Neutrophil (primary cell): ENCODE results near the gene NPR2.

Source experiments
- H3K27ac ChIP-seq: fragments of 200-600 bp; sonication (generic); 2 replicates; pipeline ENCODE4 v1.5.1; 2016; ENCODE audit warnings: mild to moderate bottlenecking, moderate library complexity
- H3K27me3 ChIP-seq: fragments of 200-600 bp; sonication (generic); 2 replicates; pipeline ENCODE4 v1.6.0; 2016; ENCODE audit warnings: mild to moderate bottlenecking
- H3K36me3 ChIP-seq: fragments of 200-600 bp; sonication (generic); 2 replicates; pipeline ENCODE4 v1.5.1; 2017
- H3K4me1 ChIP-seq, 2 experiments: fragments of 200-600 bp in 1 of 2; sonication (generic) in 1 of 2; 1 replicate in 1 of 2; 2 replicates in 1 of 2; pipeline versions ENCODE4 v1.5.1 to v1.6.1; 2013 to 2016; ENCODE audit warnings: low read depth in 1 of 2, low read length in 1 of 2, mild to moderate bottlenecking in 1 of 2, moderate library complexity in 1 of 2; ENCODE audit not compliant: control insufficient read depth in 1 of 2, insufficient read depth in 1 of 2
- H3K4me3 ChIP-seq, 2 experiments: fragments of 200-600 bp in 1 of 2; sonication (generic) in 1 of 2; 1 replicate in 1 of 2; 2 replicates in 1 of 2; pipeline ENCODE4 v1.5.1; 2013 to 2016; ENCODE audit warnings: low read depth in 1 of 2, low read length in 1 of 2, mild to moderate bottlenecking in 1 of 2, moderate library complexity in 1 of 2
- H3K9me3 ChIP-seq: fragments of 200-600 bp; sonication (generic); 2 replicates; pipeline ENCODE4 v1.5.1; 2016
- CTCF ChIP-seq: fragments of 200-600 bp; sonication (generic); IDR thresholded peaks from 2 replicates; pipeline ENCODE4 v1.5.1; 2016; ENCODE audit warnings: antibody characterized with exemption

NPR2 gene

GRCh38 chr9:35827486-35827885 lies 36.1 kb downstream of the NPR2 start:
- Histone ChIP-seq H3K27me3 (peaks cover 67% of the 10 kb centered on the region), H3K4me3 (no peak overlapping the region), H3K27ac (no peak overlapping the region), H3K36me3 (no peaks in the 10 kb centered on the region), H3K4me1 (peaks cover 12 to 22% of the 10 kb centered on the region in 2 experiments), H3K9me3 (no peaks in the 10 kb centered on the region)
- TF ChIP-seq CTCF: no peak

- H3K27ac ChIP-seq: peak within 1 kb of the TSS; percentile 55
- peaks cover 23 to 34% of the 10 kb centered on the region in 2 experiments for H3K4me1 ChIP-seq
- H3K36me3 ChIP-seq: no peaks in the 10 kb centered on the region
- peaks cover 63% of the 10 kb centered on the region for H3K27me3 ChIP-seq
- no peak for TF ChIP-seq CTCF
- H3K9me3 ChIP-seq: no peaks in the 10 kb centered on the region
- peak within 1 kb of the TSS; percentile 69 to 83 for H3K4me3 ChIP-seq
Measured at GRCh38 chr9:35828716-35829083, 37.3 kb downstream of the NPR2 start, which contains the start of gene FAM221B. TSS of gene FAM221B (minus strand) at chr9:35828732. CDS start at chr9:35826161, 2,571 bp downstream.

- TF ChIP-seq CTCF: no peak
- Histone ChIP-seq H3K27me3 (peaks cover 63% of the 10 kb centered on the region), H3K4me1 (peaks cover 28 to 39% of the 10 kb centered on the region in 2 experiments), H3K36me3 (no peaks in the 10 kb centered on the region), H3K27ac (peak within 1 kb of the TSS; percentile 55), H3K9me3 (no peaks in the 10 kb centered on the region), H3K4me3 (peak within 1 kb of the TSS; percentile 69 to 83)
Measured at GRCh38 chr9:35829084-35829763, 37.8 kb downstream of the NPR2 start, which contains the start of gene TMEM8B. TSS of gene TMEM8B (plus strand) at chr9:35829228. CDS start at chr9:35829448, 220 bp downstream.

GRCh38 chr9:35829764-35830096 lies 38.3 kb downstream of the NPR2 start:
- no peaks in the 10 kb centered on the region for H3K9me3 ChIP-seq
- peaks cover 33 to 44% of the 10 kb centered on the region in 2 experiments for H3K4me1 ChIP-seq
- peak overlapping the region; percentile 8 for H3K27ac ChIP-seq
- peak overlapping the region; percentile 69 to 83 for H3K4me3 ChIP-seq
- H3K36me3 ChIP-seq: no peaks in the 10 kb centered on the region
- no peak for TF ChIP-seq CTCF
- H3K27me3 ChIP-seq: peaks cover 63% of the 10 kb centered on the region

GRCh38 chr9:35831040-35831439 lies 39.6 kb downstream of the NPR2 start:
- Histone ChIP-seq H3K27me3 (peaks cover 67% of the 10 kb centered on the region), H3K27ac (no peak overlapping the region), H3K36me3 (no peaks in the 10 kb centered on the region), H3K4me3 (no peak overlapping the region), H3K9me3 (no peaks in the 10 kb centered on the region), H3K4me1 (peaks cover 46 to 57% of the 10 kb centered on the region in 2 experiments)
- TF ChIP-seq CTCF: no peak
